Stimulated activated naive CD4-positive, alpha-beta T cell treated with Interleukin-2 at 50 U/mL for 16 hours (primary cell): ENCODE results near the gene C4orf54.

ENCODE experiments used
- DNase-seq: peaks from one replicate; lab custom pipeline; 2025; lab: John Stamatoyannopoulos, UW

Gene C4orf54

GRCh38 chr4:99657798-99658197, at the start of gene C4orf54:
TSS of gene C4orf54 (minus strand) at chr4:99657828. CDS start at chr4:99654648, 3,180 bp downstream.
- DNase-seq, result no peak

GRCh38 chr4:99705891-99706290, 48.3 kb upstream of the C4orf54 start:
- no peak for DNase-seq

- DNase-seq, result no peak
Observed at GRCh38 chr4:99696801-99697200, 39.2 kb upstream of the C4orf54 start.

- DNase-seq, result no peak
Observed at GRCh38 chr4:99693140-99693539, 35.5 kb upstream of the C4orf54 start.

GRCh38 chr4:99690990-99691389, 33.4 kb upstream of the C4orf54 start:
- no peak for DNase-seq

GRCh38 chr4:99690472-99690871, 32.8 kb upstream of the C4orf54 start:
- DNase-seq, result no peak

- no peak for DNase-seq
Observed at GRCh38 chr4:99687120-99687519, 29.5 kb upstream of the C4orf54 start.

- DNase-seq, result no peak
Observed at GRCh38 chr4:99685234-99685633, 27.6 kb upstream of the C4orf54 start.

GRCh38 chr4:99683895-99684294, 26.3 kb upstream of the C4orf54 start:
- DNase-seq, result no peak

- no peak for DNase-seq
Observed at GRCh38 chr4:99679976-99680375, 22.3 kb upstream of the C4orf54 start.

GRCh38 chr4:99679204-99679603, 21.6 kb upstream of the C4orf54 start:
- DNase-seq, result no peak

- DNase-seq, result no peak
Observed at GRCh38 chr4:99677161-99677560, 19.5 kb upstream of the C4orf54 start.

GRCh38 chr4:99670409-99671073, 12.9 kb upstream of the C4orf54 start:
- no peak for DNase-seq

GRCh38 chr4:99669084-99669483, 11.5 kb upstream of the C4orf54 start:
- DNase-seq, result no peak

GRCh38 chr4:99668472-99668871, 10.8 kb upstream of the C4orf54 start:
- no peak for DNase-seq

GRCh38 chr4:99665983-99666382, 8.4 kb upstream of the C4orf54 start:
- DNase-seq, result no peak

GRCh38 chr4:99664716-99665115, 7.1 kb upstream of the C4orf54 start:
- DNase-seq, result no peak

GRCh38 chr4:99661907-99662306, 4.3 kb upstream of the C4orf54 start:
- no peak for DNase-seq

- no peak for DNase-seq
Observed at GRCh38 chr4:99658666-99659065, 1.0 kb upstream of the C4orf54 start.

GRCh38 chr4:99655308-99656081, 2.1 kb downstream of the C4orf54 start:
- DNase-seq, result no peak

GRCh38 chr4:99654361-99654761, 3.3 kb downstream of the C4orf54 start:
- DNase-seq, result no peak

- DNase-seq, result no peak
Observed at GRCh38 chr4:99653916-99654315, 3.7 kb downstream of the C4orf54 start.

- DNase-seq, result no peak
Observed at GRCh38 chr4:99652596-99653436, 4.8 kb downstream of the C4orf54 start.
